ENCODE data around the gene BPI.

DNA sequence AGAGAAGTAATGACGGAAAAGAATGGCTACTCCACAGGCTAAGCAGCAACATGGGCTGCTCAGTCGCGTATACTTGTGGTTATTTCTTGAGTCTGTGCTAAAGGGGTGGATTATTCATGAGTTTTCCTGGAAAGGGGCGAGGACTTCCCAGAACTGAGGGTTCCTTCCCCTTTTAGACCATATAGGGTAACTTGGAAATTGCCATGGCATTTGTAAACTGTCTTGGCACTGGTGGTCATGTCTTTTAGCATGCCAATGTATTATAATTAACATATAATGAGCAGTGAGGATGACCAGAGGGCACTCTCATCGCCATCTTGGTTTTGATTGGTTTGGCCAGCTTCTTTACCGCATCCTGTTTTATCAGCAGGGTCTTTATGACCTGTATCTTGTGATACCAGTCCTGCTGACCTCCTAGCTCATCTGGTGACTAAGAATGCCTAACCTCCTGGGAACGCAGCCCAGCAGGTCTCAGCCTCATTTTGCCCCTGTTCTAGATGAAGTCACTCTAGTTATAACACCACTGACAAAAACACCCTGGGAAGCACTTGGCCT is 53.8 kb downstream of the BPI start:
- TF ChIP-seq, protein P1, sequence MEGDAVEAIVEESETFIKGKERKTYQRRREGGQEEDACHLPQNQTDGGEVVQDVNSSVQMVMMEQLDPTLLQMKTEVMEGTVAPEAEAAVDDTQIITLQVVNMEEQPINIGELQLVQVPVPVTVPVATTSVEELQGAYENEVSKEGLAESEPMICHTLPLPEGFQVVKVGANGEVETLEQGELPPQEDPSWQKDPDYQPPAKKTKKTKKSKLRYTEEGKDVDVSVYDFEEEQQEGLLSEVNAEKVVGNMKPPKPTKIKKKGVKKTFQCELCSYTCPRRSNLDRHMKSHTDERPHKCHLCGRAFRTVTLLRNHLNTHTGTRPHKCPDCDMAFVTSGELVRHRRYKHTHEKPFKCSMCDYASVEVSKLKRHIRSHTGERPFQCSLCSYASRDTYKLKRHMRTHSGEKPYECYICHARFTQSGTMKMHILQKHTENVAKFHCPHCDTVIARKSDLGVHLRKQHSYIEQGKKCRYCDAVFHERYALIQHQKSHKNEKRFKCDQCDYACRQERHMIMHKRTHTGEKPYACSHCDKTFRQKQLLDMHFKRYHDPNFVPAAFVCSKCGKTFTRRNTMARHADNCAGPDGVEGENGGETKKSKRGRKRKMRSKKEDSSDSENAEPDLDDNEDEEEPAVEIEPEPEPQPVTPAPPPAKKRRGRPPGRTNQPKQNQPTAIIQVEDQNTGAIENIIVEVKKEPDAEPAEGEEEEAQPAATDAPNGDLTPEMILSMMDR (IDR thresholded peaks at IDR 0.05 in 4 of 5, conservative IDR thresholded peaks at IDR 0.05 in 1 of 5): no peak
- TF ChIP-seq POLR2A (IDR thresholded peaks at IDR 0.05): no peak

Measured in gastrocnemius medialis (tissue), 4 donors.